GM12878 (cell line): ENCODE results near the gene STON2. TPM values are rescaled to one million over a fixed set of nuclear protein-coding genes. Genes with fewer than 3 reads are reported as not detected.

Experiments used
- ATAC-seq: fragments of 200-7000 bp; cut with Tn5 transposase; 3 replicates; pipeline ENCODE4 v1.9.1; 2020; ENCODE audit warnings: mild to moderate bottlenecking, moderate library complexity
- BruUV-seq: library from RNA; stranded (reverse); fragments of 400-500 nt; replicated peaks from 2 replicates; lab custom pipeline; 2021; lab: Mats Ljungman, UMichigan
- CTCF ChIA-PET: fragments of 300-600 bp; sonication (Branson Sonifier 250); formaldehyde crosslinking; extraction: SDS; loops from one replicate; lab custom pipeline; 2021; ENCODE audit warnings: inconsistent platforms; lab: Yijun Ruan, JAX
- POLR2A ChIA-PET: fragments of 350-600 bp; formaldehyde crosslinking; extraction: SDS; loops from one replicate; lab custom pipeline; 2021; ENCODE audit warnings: inconsistent platforms; lab: Charles Lee
- RAD21 ChIA-PET: fragments of 300-600 bp; sonication (Branson Sonifier 250); formaldehyde crosslinking; loops from one replicate; lab custom pipeline; 2023; ENCODE audit warnings: antibody characterized with exemption; ENCODE audit not compliant: unreplicated experiment; lab: Charles Lee
- SMC1A ChIA-PET: fragments of 300-600 bp; sonication (Branson Sonifier 250); formaldehyde crosslinking; loops from one replicate; lab custom pipeline; 2023; ENCODE audit not compliant: unreplicated experiment, uncharacterized antibody; lab: Charles Lee
- DNase-seq: peaks from one replicate; pipeline ENCODE4 v3.0.0-alpha.2; 2011; ENCODE audit warnings: low read depth, low spot score
- FAIRE-seq: peaks from 3 replicates; lab custom pipeline; 2011; peaks lifted over from hg19 to GRCh38; lab: Jason Lieb, UNC
- H2AFZ ChIP-seq: 2 replicates; pipeline ENCODE4 v1.6.0; 2011; ENCODE audit warnings: low read depth, low read length, control low read depth; ENCODE audit not compliant: control insufficient read depth
- H3K27ac ChIP-seq: 2 replicates; pipeline ENCODE4 v1.5.1; 2011; ENCODE audit warnings: control low read depth; ENCODE audit not compliant: control insufficient read depth, insufficient read depth
- H3K27me3 ChIP-seq, 2 experiments: replicated peaks in 1 of 2; 2 replicates each; pipeline versions ENCODE4 v1.6.0 to v1.6.1; 2011; ENCODE audit warnings: low read length in 1 of 2; ENCODE audit not compliant: control insufficient read depth in 2 of 2, insufficient read depth in 2 of 2
- H3K36me3 ChIP-seq, 2 experiments: 2 replicates each; pipeline ENCODE4 v1.5.1; 2011; ENCODE audit warnings: low read length in 1 of 2; ENCODE audit not compliant: control insufficient read depth in 2 of 2, insufficient read depth in 2 of 2
- H3K4me1 ChIP-seq: 2 replicates; pipeline ENCODE4 v1.6.1; 2011; ENCODE audit warnings: mild to moderate bottlenecking, low read length, moderate library complexity, mixed read lengths; ENCODE audit not compliant: control insufficient read depth, insufficient read depth
- H3K4me2 ChIP-seq: 2 replicates; pipeline ENCODE4 v1.6.0; 2011; ENCODE audit warnings: control low read depth; ENCODE audit not compliant: control insufficient read depth, insufficient read depth
- H3K4me3 ChIP-seq: fragments of 200-600 bp; sonication (generic); 2 replicates; pipeline ENCODE4 v1.5.1; 2016
- H3K79me2 ChIP-seq: 2 replicates; pipeline ENCODE4 v1.6.0; 2011; ENCODE audit warnings: low read length; ENCODE audit not compliant: control insufficient read depth, insufficient read depth
- H3K9ac ChIP-seq: 2 replicates; pipeline ENCODE4 v1.8.0; 2011; ENCODE audit warnings: low read length, control low read depth, mixed read lengths; ENCODE audit not compliant: control insufficient read depth, insufficient read depth
- H3K9me3 ChIP-seq: replicated peaks from 3 replicates; pipeline ENCODE4 v1.5.1; 2011; ENCODE audit warnings: mild to moderate bottlenecking, low read length; ENCODE audit not compliant: control insufficient read depth, insufficient read depth
- H4K20me1 ChIP-seq: 2 replicates; pipeline ENCODE4 v1.6.0; 2011; ENCODE audit not compliant: control insufficient read depth, insufficient read depth
- BCL3 ChIP-seq: IDR thresholded peaks from 2 replicates; pipeline ENCODE4 v1.6.1; 2011; ENCODE audit warnings: borderline replicate concordance, low read depth, mild to moderate bottlenecking, moderate library complexity, low read length; ENCODE audit not compliant: insufficient read depth, poor library complexity, severe bottlenecking
- CBFB ChIP-seq: IDR thresholded peaks from 2 replicates; pipeline ENCODE4 v1.6.1; 2016; ENCODE audit warnings: antibody characterized with exemption, low read depth
- CREB1 ChIP-seq: IDR thresholded peaks from 2 replicates; pipeline ENCODE4 v1.6.1; 2012; ENCODE audit warnings: low read depth, mild to moderate bottlenecking, inconsistent platforms
- CREM ChIP-seq: IDR thresholded peaks from 2 replicates; pipeline ENCODE4 v1.6.1; 2014; ENCODE audit warnings: antibody characterized with exemption, low read depth
- E2F4 ChIP-seq: IDR thresholded peaks from 2 replicates; pipeline ENCODE4 v1.6.1; 2012; ENCODE audit warnings: low read depth, low read length, improper control_type of control experiment
- ETV6 ChIP-seq, 2 experiments: fragments of 450-650 bp in 1 of 2; IDR thresholded peaks in 1 of 2; conservative IDR thresholded peaks in 1 of 2; 2 replicates each; pipeline ENCODE4 v1.6.1; 2014; ENCODE audit warnings: antibody characterized with exemption in 1 of 2, borderline replicate concordance in 1 of 2, low read depth in 1 of 2, mild to moderate bottlenecking in 1 of 2, moderate library complexity in 1 of 2
- IKZF2 ChIP-seq, 2 experiments: fragments of 450-650 bp; IDR thresholded peaks; 2 replicates each; pipeline ENCODE4 v1.6.1; 2017; ENCODE audit warnings: mild to moderate bottlenecking in 2 of 2, moderate library complexity in 2 of 2
- MEF2B ChIP-seq: fragments of 450-650 bp; IDR thresholded peaks from 2 replicates; pipeline ENCODE4 v1.6.1; 2018; ENCODE audit warnings: mild to moderate bottlenecking, moderate library complexity; ENCODE audit not compliant: partially characterized antibody, poor library complexity, severe bottlenecking
- PAX8 ChIP-seq: fragments of 450-650 bp; IDR thresholded peaks from 2 replicates; pipeline ENCODE4 v1.6.1; 2017; ENCODE audit warnings: mild to moderate bottlenecking, moderate library complexity
- RAD21 ChIP-seq: IDR thresholded peaks from 2 replicates; pipeline ENCODE4 v1.6.1; 2011; ENCODE audit warnings: mild to moderate bottlenecking, low read depth, low read length, moderate library complexity; ENCODE audit not compliant: insufficient read depth
- SMARCA5 ChIP-seq: fragments of 450-650 bp; IDR thresholded peaks from 2 replicates; pipeline ENCODE4 v1.6.1; 2017; ENCODE audit warnings: mild to moderate bottlenecking
- SREBF2 ChIP-seq: IDR thresholded peaks from 2 replicates; pipeline ENCODE4 v1.6.1; 2012; ENCODE audit warnings: mild to moderate bottlenecking, low read length
- STAT1 ChIP-seq: fragments of 450-650 bp; conservative IDR thresholded peaks from 2 replicates; pipeline ENCODE4 v1.6.1; 2014; ENCODE audit warnings: antibody characterized with exemption, mild to moderate bottlenecking
- STAT3 ChIP-seq: IDR thresholded peaks from 2 replicates; pipeline ENCODE4 v1.6.1; 2011; ENCODE audit warnings: low read depth, low read length, improper control_type of control experiment
- WRNIP1 ChIP-seq: IDR thresholded peaks from 2 replicates; pipeline ENCODE4 v1.6.1; 2011; ENCODE audit warnings: low read depth, low read length, improper control_type of control experiment, borderline replicate concordance
- ZNF217 ChIP-seq: fragments of 450-650 bp; IDR thresholded peaks from 2 replicates; pipeline ENCODE4 v1.6.1; 2017; ENCODE audit warnings: antibody characterized with exemption, mild to moderate bottlenecking
- WGBS: methylation state at CpG from one replicate; pipeline ENCODE4 v1.1.6; 2016; ENCODE audit warnings: low lambda C conversion rate; ENCODE audit not compliant: insufficient replicate concordance, insufficient coverage; ENCODE audit errors: missing lambda C conversion rate; 5-methylcytosine and 5-hydroxymethylcytosine counted together
- in situ Hi-C: fragments of 300-500 bp; cut with MboI; formaldehyde crosslinking; loops from 9 replicates; pipeline ENCODE4 v1.14.3; 2018; ENCODE audit warnings: mixed read lengths
- intact Hi-C: fragments of 100-400 bp; cut with micrococcal nuclease; formaldehyde crosslinking; loops from one replicate; pipeline ENCODE4 v1.14.2; 2022; ENCODE audit not compliant: unreplicated experiment
- polyA plus RNA-seq, 11 experiments: library from polyadenylated mRNA; depleted of rRNA in 4 of 11; unstranded in 6 of 11; stranded (reverse) in 5 of 11; fragments of >200 nt; fragmentation: Nextera tagmentation in 4 of 11; fragmentation: Illumina TruSeq in 1 of 11; extraction: Ambion mirVana in 4 of 11; extraction: Trizol in 1 of 11; gene quantifications; 1 replicate in 1 of 11; 2 replicates in 10 of 11; pipeline versions ENCODE4 v1.2.1 to v1.2.3, GENCODE V29; 2011 to 2016; ENCODE audit warnings: inconsistent platforms in 2 of 11, missing spikeins in 2 of 11, low read depth in 1 of 11
- total RNA-seq, 4 experiments: library from RNA; depleted of rRNA in 3 of 4; stranded (reverse); fragments of >200 nt in 3 of 4; fragmentation: Illumina TruSeq in 1 of 4; extraction: Trizol in 1 of 4; gene quantifications; 2 replicates each; pipeline versions ENCODE4 v1.2.1 to v1.2.3, GENCODE V29; 2013 to 2021
- TF ChIP-seq, protein P1 (sequence below): IDR thresholded peaks from 2 replicates; pipeline ENCODE4 v1.6.1; 2012; ENCODE audit warnings: low read depth, low read length, improper control_type of control experiment

STON2 gene
- total and polyA plus RNA-seq, 10 of the 15 experiments (the other 5 are each of a cell fraction or from before 2014, with no cell fraction given), result 0.03 to 0.13 (median 0.03) TPM; not detected in 7

DNA sequence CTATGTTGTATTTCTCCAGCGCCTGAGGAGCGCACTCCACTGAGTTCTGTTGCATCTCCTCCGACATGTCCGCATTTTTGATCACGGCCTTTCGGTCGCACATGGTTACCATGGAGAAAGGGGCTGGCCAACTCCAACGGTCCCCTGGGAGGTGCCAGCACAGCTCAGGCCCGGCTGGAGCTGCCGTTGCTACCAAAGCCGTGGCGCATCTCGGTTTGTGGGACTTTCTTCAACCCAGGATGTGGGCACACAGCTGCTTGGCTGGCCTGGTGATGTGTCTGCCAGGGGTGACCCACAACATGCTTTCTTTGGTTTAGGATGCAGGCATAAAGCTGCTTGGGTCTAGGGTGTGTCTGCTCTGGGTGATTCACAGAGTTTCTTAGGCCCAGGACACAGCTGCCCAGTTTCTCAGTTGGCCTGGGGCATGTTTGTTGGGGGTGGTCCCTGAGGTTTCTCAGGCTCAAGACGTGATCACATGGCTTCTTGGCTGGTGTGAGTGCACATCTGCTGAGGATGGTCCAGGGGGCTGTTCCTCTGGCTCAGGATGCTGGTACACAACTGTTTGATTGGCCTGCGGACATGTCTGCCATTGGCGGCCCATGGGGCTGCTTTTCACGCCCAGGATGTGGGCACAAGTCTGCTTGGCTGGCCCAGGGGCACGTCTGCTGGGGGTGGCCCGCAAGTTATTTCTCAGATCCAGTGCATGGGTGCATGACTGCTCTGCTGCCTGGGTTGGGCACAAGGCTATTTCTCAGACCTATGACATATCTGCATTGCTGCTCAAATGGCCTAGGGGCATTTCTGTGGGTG lies 153.5 kb downstream of the STON2 start:
- no peak for DNase-seq
- POLR2A ChIA-PET, result interaction anchor here (1.1 kb wide), 1 partner anchor 28 kb away, joined by 3 read pairs; no protein-coding TSS in a partner anchor
- no peaks in the 10 kb centered on the region for H3K4me1 ChIP-seq
- no TSS peak for BruUV-seq
- H3K36me3 ChIP-seq, result no peaks in the 10 kb centered on the region
- SMC1A ChIA-PET, result no interaction called here
- in situ Hi-C loops, result no loop called here
- H3K9me3 ChIP-seq, result no peaks in the 10 kb centered on the region; the same call in 2 of the 3 replicates
- H3K79me2 ChIP-seq, result no peaks in the 10 kb centered on the region
- H3K27ac ChIP-seq, result no peak overlapping the region
- CTCF ChIA-PET, result no interaction called here
- RAD21 ChIA-PET, result no interaction called here
- FAIRE-seq, result no peak
- no peak for TF ChIP-seq RAD21
- TF ChIP-seq SMARCA5, result no peak
- no peak for TF ChIP-seq CREM
- no peak for TF ChIP-seq SREBF2
- no peak for TF ChIP-seq PAX8
- TF ChIP-seq, protein P1, sequence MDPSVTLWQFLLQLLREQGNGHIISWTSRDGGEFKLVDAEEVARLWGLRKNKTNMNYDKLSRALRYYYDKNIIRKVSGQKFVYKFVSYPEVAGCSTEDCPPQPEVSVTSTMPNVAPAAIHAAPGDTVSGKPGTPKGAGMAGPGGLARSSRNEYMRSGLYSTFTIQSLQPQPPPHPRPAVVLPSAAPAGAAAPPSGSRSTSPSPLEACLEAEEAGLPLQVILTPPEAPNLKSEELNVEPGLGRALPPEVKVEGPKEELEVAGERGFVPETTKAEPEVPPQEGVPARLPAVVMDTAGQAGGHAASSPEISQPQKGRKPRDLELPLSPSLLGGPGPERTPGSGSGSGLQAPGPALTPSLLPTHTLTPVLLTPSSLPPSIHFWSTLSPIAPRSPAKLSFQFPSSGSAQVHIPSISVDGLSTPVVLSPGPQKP, result no peak
- no peak for TF ChIP-seq BCL3
- no peak for TF ChIP-seq MEF2B
- no peak for TF ChIP-seq ZNF217
- no peak for TF ChIP-seq ETV6 (conservative IDR thresholded peaks at IDR 0.05 in 1 of 2, IDR thresholded peaks at IDR 0.05 in 1 of 2; ENCODE audit: borderline replicate concordance in 1 of 2, low read depth in 1 of 2)
- TF ChIP-seq E2F4, result no peak
- TF ChIP-seq WRNIP1, result no peak
- no peak for TF ChIP-seq STAT3
- TF ChIP-seq CBFB, result no peak
- TF ChIP-seq CREB1, result no peak
- TF ChIP-seq STAT1, result no peak
- no peak for TF ChIP-seq IKZF2 (IDR thresholded peaks at IDR 0.05)
- TF ChIP-seq, all 136 proteins: peak for 0
- Histone ChIP-seq H3K9ac (no peak overlapping the region), H3K4me3 (no peak overlapping the region), H2AFZ (no peak overlapping the region), H3K4me2 (no peak overlapping the region), H3K27me3 (no peaks in the 10 kb centered on the region; a peak in 1 of 4 replicates), H4K20me1 (no peaks in the 10 kb centered on the region)
- intact Hi-C loops, result no loop called here
- 37% methylated on average over 19 of the region's 19 CpGs for WGBS
- ATAC-seq, result no peak
